DMS79 treated with DMSO at 0.1 percent for 48 hours (cell line): ENCODE measurements around the gene GAPDH.
"Not testable (repeated sequence)": the region's sequence is repeated elsewhere in the genome, so short reads cannot be mapped to it uniquely, and the experiment has no call there.

Experiments used
- DNase-seq: peaks from one replicate; lab custom pipeline; 2025; lab: John Stamatoyannopoulos, UW

The GAPDH gene

DNA sequence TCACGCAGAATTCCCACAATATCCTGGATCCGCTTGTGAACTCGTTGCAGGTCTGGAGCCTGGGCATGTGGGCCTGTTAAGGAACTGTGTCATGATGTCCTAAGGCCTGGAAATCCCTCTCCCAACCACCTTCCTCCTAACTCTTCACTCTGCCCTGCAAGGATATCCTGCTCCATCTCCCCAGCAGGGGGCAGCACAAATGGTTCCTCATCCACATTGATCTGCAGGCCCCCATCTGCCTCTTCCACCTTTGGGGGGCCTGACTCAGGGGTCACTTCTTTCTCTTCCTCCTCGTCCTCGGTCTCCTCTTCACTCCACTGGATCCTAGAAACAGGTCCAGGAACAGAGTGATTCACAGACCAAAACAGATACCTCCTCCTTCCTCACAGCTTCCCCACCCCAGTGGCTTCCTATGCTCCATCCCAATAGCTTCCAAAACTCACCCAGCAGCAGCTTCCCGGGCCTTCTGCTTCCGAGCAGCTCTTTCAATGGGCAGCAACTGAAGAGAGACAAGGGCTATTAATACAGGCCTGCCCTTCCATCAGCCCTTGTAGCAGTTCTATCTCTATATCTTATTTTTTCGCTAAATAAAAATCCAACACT, 29.2 kb downstream of the GAPDH start:
- DNase-seq = no peak

DNA sequence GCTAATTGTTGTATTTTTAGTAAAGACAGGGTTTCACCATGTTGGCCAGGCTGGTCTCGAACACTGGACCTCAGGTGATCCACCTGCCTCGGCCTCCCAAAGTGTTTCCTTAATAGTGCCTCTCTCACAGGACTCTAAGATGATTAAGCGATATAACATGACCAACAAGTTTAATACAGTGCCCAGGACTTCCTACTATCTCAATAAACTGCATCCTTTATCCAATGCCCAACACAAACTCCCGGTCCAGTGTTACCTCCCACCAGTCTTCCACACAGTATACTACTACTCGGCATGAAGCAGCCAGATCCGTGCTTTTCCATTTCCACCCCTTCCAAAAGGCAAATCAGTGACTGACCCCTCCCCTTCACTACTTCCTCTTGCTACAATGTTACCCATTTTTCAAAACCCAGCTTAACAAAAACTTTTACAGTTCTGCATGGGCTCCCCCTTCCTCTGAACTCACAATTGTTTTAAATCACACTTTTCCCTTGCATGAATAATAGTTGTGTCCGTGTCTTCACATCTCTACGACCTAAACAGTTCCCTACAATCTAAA, 32.9 kb downstream of the GAPDH start:
- no peak for DNase-seq

DNA sequence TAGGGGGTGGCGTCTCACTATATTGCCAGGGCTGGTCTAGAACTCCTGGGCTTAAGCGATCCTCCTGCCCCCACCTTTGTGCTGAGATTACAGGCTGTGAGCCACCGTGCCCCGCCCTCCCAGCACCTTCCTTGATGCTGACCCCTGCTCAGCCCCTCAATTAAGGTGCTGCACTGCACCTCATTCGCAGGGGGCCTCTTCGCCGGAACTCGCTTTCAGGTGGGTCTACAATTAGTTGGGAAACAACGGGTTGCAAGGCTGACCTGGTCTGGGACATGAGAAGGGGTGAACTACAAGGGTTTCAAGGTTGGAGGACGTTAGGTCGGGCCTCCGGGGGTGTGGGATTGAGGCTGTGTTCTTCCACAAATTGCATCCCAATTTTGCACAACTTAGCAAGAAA, 35.0 kb downstream of the GAPDH start:
- DNase-seq = no peak

DNA sequence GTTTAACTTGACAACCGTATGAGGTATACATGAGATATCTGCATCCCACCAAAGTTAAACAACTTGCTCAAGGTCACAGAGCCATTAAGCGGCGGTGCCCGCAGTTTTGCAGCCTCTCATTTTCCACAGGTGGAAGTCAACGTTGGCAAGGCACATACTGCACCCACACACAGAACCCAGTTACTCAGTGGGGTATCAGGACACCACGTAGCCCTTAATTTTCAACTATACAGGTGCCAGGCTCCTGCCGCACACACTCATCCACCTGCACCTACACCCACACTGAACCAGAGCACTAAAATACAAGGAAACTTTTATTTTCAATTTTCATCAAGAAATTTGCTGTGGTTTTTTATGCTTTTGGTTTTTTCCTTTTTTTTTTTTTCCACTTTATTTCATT, 35.5 kb downstream of the GAPDH start:
- no peak for DNase-seq

DNA sequence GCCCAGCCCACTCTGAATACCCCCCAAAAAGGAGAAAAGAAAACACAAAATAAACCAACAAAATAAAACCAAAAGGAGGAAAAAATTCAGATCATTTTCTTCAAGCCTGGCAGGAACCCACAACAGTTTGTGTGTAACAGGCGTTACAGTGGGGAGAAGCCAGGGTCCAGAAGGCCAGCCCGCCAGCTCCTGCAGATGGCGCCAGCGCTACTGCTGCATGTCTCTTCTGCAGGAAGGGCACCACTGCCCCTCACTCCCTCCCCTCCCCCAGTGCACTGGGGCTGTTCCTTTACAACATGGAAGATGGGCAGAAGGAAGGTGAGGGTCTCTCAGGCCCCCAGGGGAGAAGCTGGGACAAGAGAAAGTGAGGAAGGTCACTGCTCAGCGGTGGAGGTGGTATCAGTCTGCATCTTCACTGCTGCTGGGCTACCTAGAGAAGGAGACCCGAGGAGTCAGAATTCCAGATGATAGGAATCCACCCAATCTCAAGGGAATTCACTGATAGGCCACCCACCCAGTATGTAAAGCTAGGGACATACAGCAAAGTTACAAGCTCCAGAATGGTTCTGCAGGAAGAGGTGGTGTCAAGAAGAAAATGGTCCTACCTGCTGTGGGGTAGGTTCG, 36.1 kb downstream of the GAPDH start:
- DNase-seq = no peak

DNA sequence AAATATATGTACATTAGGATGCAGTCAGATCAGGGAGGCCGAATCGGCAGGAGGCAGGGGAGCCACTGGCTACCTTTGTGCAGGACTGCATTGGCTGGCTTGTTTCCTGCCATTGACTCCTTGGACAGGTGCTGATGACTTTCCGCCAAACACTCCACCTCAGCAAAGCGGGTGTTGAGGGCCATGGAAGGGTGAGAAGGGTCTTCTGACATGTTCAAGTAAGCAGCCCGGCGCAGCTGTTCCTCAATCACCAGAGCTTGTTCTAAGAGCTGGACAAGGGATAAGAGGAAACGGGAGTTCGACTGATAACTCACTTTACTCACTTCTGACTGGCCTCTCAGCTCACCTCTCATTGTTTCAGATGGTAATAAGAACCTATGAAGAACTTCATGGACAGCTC, 38.7 kb downstream of the GAPDH start:
- peak; percentile 39 for DNase-seq

DNA sequence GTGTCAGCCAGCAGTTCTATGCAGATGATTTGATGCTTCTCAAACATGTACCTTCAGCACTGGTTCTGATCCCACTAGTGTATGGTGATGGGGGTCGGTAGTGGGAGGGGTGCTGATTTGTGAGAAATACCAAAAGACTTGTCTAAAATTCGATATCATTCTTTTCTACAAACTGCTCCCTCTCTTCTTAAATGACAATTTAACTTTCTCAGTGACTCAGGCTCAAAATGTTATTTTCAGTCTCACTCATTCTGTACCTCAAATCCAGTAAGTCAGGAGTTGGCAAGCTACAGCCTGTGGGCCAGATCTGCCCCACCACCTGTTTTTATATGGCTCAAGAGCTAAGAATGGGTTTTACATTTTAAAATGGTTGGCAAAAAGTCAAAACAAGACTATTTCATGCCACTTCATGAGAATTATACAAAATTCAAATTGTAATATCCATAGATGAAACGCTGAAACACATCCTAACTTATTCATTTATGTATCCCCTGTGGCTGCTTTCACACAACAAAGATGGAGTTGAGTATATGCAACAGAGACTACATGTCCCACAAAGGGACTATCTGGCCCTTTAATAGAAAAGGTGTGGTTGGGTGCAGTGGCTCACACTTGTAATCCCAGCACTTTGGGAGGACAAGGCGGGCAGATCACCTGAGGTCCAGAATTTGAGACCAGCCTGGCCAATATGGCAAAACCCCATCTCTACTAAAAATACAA, 40.4 kb downstream of the GAPDH start:
- no peak for DNase-seq

DNA sequence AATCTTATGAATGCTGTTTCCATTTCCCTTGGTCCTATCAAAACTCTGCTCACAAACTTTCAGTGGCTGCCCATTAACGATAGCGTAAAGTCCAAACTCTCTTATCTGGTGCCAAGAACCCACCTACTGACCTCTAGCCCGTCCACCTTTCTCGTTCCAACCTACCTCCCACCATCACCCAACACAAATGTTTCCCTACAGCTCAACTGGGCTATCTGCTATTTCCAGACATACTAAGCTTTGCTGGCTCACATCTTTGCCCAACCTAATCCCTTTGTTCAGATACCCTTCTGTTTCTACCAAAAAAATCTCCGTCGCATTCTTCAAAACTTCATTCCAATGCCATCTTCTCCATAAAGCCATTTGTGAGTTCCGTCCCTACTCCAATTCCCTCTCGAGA, 41.3 kb downstream of the GAPDH start:
- DNase-seq = no peak

DNA sequence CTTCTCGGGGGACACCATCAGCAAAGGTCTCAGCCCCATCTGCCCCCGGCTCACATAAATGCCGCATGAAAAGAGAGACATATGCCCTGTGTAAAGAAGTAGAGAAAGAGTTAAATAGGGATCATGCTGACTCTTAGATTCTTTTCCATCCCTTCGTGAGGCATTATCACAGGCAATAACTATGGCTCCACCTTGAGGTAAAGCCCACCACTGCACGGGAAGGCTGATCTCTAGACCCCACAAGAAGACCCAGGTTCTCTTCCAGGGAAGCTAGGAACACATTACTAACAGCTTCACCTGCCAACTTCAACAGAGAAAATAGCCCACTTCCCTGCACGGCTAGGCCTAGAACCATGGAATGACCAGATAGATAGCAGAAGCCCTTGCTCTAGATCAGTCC, 47.9 kb downstream of the GAPDH start:
- no peak for DNase-seq

DNA sequence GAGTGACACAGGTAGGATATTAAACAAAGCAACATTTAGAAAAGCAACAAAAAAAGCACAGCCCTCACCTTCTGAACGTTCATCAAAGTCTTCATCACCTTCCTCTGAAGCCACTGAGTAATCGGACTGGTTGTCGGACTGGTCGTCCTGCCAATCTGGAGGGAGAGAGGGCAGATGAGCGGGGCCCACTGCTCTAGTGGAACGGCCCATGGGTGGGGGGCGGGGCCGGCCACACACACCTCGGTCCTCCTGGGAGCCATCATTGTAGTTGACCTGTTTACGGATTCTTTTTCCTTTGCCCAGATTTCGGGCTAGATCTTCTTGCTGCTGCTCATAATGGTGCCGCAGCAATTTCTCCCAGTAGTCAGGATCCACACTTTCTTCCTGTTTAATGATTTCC, 48.6 kb downstream of the GAPDH start:
- DNase-seq = no peak

DNA sequence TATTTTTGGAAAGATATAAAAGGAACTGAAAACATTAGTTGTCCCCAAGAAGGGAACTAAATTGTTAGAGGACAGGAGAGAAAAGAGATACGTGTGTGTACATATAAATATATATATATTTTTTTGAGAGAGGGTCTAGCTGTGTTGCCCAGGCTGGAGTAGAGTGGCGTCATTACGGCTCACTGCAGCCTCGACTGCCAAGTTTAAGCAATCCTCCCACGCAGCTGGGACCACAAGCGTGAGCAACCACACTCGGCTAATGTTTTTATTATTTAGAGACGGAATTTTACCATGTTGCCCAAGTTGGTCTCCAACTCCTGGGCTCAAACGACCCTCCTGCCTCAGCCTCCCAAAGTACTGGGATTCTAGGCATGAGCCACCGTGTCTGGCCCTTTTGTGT, 50.0 kb downstream of the GAPDH start:
- no peak for DNase-seq

DNA sequence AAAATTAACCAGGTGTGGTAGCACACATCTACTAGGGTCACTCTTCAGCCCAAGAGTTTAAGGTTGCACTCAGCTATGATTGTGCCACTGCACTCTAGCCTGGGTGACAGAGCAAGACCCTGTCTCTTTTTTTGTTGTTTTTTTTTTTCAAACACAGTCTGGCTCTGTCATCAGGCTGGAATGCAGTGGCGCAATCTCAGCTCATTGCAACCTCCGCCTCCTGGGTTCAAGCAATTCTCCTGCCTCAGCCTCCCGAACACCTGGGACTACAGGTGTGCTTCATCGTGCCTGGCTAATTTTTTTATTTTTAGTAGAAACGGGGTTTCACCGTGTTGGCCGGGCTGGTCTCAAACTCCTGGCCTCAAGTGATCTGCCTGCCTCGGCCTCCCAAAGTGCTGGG, 52.3 kb downstream of the GAPDH start:
- DNase-seq = not testable (repeated sequence)
